Peyer's patch (tissue), 4 donors: Measurements from ENCODE around the gene PRKACB. TPM values are rescaled to one million over a fixed set of nuclear protein-coding genes. Genes with fewer than 3 reads are reported as not detected.

ENCODE experiments used
- DNase-seq, 3 donors: peaks; one replicate each; pipeline ENCODE4 v3.0.0-alpha.2; 2017 to 2019
- H3K27ac ChIP-seq, 4 donors: fragments of 200-600 bp; sonication (generic); one replicate each; pipeline ENCODE4 v1.5.1; 2016 to 2019
- H3K27me3 ChIP-seq, 2 donors: fragments of 200-600 bp; sonication (generic); one replicate each; pipeline ENCODE4 v1.5.1; 2019
- H3K36me3 ChIP-seq, 3 donors: fragments of 200-600 bp; sonication (generic); one replicate each; pipeline ENCODE4 v1.5.1; 2016 to 2019
- H3K4me1 ChIP-seq, 4 donors: fragments of 200-600 bp; sonication (generic); one replicate each; pipeline ENCODE4 v1.5.1; 2016 to 2019
- H3K4me3 ChIP-seq, 4 donors: fragments of 200-600 bp; sonication (generic); 1 replicate in 3 of 4; 2 replicates in 1 of 4; pipeline ENCODE4 v1.5.1; 2016 to 2019; ENCODE audit warnings: mild to moderate bottlenecking in 1 of 4
- H3K9me3 ChIP-seq, 4 donors: fragments of 200-600 bp; sonication (generic); one replicate each; pipeline ENCODE4 v1.5.1; 2016 to 2019; ENCODE audit warnings: mild to moderate bottlenecking in 1 of 4
- CTCF ChIP-seq, 6 experiments: fragments of 450-650 bp in 4 of 6; fragments of 200-600 bp in 2 of 6; sonication (generic) in 1 of 6; IDR thresholded peaks; one replicate each; pipeline ENCODE4 v1.5.1; 2017 to 2019; ENCODE audit warnings: antibody characterized with exemption in 6 of 6, mild to moderate bottlenecking in 3 of 6, moderate library complexity in 1 of 6
- POLR2A ChIP-seq, 2 donors: fragments of 450-650 bp; IDR thresholded peaks; one replicate each; pipeline ENCODE4 v1.5.1; 2017; ENCODE audit warnings: antibody characterized with exemption in 2 of 2, mild to moderate bottlenecking in 2 of 2, moderate library complexity in 2 of 2
- total RNA-seq, 4 donors: library from RNA; depleted of rRNA; stranded (reverse); fragments of >200 nt; gene quantifications; one replicate each; pipeline ENCODE4 v1.1.0, GENCODE V29; 2016

Gene PRKACB
- total RNA-seq, 4 donors from 2014 or later = 8.1 to 34.7 (median 8.8) TPM

- H3K9me3 ChIP-seq = no peaks in the 10 kb centered on the region
- TF ChIP-seq CTCF (IDR thresholded peaks at IDR 0.05) = no peak
- no peak for TF ChIP-seq POLR2A (IDR thresholded peaks at IDR 0.05)
- H3K4me3 ChIP-seq = no peak overlapping the region
- H3K4me1 ChIP-seq = no peaks in the 10 kb centered on the region
- no peak overlapping the region for H3K27ac ChIP-seq
- peaks cover 0 to 22% (median 0%) of the 10 kb centered on the region in 3 donors for H3K36me3 ChIP-seq
- no peak for DNase-seq
- H3K27me3 ChIP-seq = no peaks in the 10 kb centered on the region
These were observed 58.1 kb downstream of the PRKACB start for GRCh38 chr1:84202126-84202525.

GRCh38 chr1:84206375-84206774, 62.3 kb downstream of the PRKACB start:
- no peaks in the 10 kb centered on the region for H3K4me1 ChIP-seq
- no peaks in the 10 kb centered on the region for H3K27me3 ChIP-seq
- H3K4me3 ChIP-seq = no peak overlapping the region
- no peak for DNase-seq
- no peaks in the 10 kb centered on the region for H3K36me3 ChIP-seq
- no peaks in the 10 kb centered on the region for H3K9me3 ChIP-seq
- TF ChIP-seq CTCF (IDR thresholded peaks at IDR 0.05) (no peak), POLR2A (IDR thresholded peaks at IDR 0.05) (no peak)
- H3K27ac ChIP-seq = no peak overlapping the region

- no peak for DNase-seq
- no peaks in the 10 kb centered on the region for H3K4me1 ChIP-seq
- H3K9me3 ChIP-seq = no peaks in the 10 kb centered on the region
- H3K27ac ChIP-seq = no peak overlapping the region
- peaks cover 0 to under 1% (median 0%) of the 10 kb centered on the region in 3 donors for H3K36me3 ChIP-seq
- TF ChIP-seq POLR2A (IDR thresholded peaks at IDR 0.05) (no peak), CTCF (IDR thresholded peaks at IDR 0.05) (no peak)
- no peaks in the 10 kb centered on the region for H3K27me3 ChIP-seq
- H3K4me3 ChIP-seq = no peak overlapping the region
These were observed 64.9 kb downstream of the PRKACB start for GRCh38 chr1:84208935-84209334.

- no peaks in the 10 kb centered on the region for H3K27me3 ChIP-seq
- H3K27ac ChIP-seq = no peak overlapping the region
- DNase-seq = no peak
- H3K4me1 ChIP-seq = no peaks in the 10 kb centered on the region
- peaks cover 0 to 8% (median 0%) of the 10 kb centered on the region in 3 donors for H3K36me3 ChIP-seq
- H3K4me3 ChIP-seq = no peak overlapping the region
- no peaks in the 10 kb centered on the region for H3K9me3 ChIP-seq
- no peak for TF ChIP-seq CTCF (IDR thresholded peaks at IDR 0.05)
- no peak for TF ChIP-seq POLR2A (IDR thresholded peaks at IDR 0.05)
These were observed 70.3 kb downstream of the PRKACB start for GRCh38 chr1:84214115-84214956.

GRCh38 chr1:84217239-84217638, 73.2 kb downstream of the PRKACB start:
- Histone ChIP-seq H3K4me3 (no peak overlapping the region), H3K27ac (no peak overlapping the region), H3K27me3 (no peaks in the 10 kb centered on the region), H3K4me1 (no peaks in the 10 kb centered on the region), H3K9me3 (no peaks in the 10 kb centered on the region), H3K36me3 (peaks cover 0 to 8% (median 0%) of the 10 kb centered on the region in 3 donors)
- DNase-seq = no peak
- TF ChIP-seq POLR2A (IDR thresholded peaks at IDR 0.05) (no peak), CTCF (IDR thresholded peaks at IDR 0.05) (no peak)
